ENCODE data around the gene FAM53A.

GRCh38 chr4:1592709-1593417 lies 91.2 kb downstream of the FAM53A start:
- no peak for TF ChIP-seq CTCF (IDR thresholded peaks at IDR 0.05)
- no peak for TF ChIP-seq EP300 (IDR thresholded peaks at IDR 0.05)
- no peak for TF ChIP-seq POLR2A (IDR thresholded peaks at IDR 0.05)
